ENCODE measurements around the gene RHOBTB1.

DNA sequence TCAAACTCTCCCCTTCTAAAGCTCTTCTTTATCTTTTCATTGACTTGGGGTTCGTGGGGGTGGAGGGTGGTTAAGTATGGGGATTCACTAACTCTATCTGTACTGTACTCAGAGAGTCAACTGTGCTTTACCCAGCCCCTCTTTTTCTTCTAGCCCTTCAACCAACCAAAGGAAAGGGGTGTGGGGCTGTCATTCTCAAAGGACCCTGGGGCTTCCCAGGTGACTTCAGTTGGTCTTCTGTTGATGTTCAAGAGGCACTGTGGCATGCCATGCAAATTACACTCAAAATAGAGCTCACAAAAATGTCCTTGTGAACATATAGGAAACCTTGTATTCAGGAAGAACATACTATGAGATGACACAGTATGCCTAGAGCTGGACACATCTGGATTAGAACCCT is 16.9 kb upstream of the RHOBTB1 start:
- TF ChIP-seq, protein P1, sequence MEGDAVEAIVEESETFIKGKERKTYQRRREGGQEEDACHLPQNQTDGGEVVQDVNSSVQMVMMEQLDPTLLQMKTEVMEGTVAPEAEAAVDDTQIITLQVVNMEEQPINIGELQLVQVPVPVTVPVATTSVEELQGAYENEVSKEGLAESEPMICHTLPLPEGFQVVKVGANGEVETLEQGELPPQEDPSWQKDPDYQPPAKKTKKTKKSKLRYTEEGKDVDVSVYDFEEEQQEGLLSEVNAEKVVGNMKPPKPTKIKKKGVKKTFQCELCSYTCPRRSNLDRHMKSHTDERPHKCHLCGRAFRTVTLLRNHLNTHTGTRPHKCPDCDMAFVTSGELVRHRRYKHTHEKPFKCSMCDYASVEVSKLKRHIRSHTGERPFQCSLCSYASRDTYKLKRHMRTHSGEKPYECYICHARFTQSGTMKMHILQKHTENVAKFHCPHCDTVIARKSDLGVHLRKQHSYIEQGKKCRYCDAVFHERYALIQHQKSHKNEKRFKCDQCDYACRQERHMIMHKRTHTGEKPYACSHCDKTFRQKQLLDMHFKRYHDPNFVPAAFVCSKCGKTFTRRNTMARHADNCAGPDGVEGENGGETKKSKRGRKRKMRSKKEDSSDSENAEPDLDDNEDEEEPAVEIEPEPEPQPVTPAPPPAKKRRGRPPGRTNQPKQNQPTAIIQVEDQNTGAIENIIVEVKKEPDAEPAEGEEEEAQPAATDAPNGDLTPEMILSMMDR (IDR thresholded peaks at IDR 0.05), result no peak
- no peak for TF ChIP-seq POLR2A (IDR thresholded peaks at IDR 0.05)
